GM12873 (cell line): ENCODE results near the gene UQCC2.

ENCODE experiments used
- CTCF ChIP-seq: IDR thresholded peaks from 2 replicates; pipeline ENCODE4 v1.5.1; 2012; ENCODE audit warnings: low read depth, mild to moderate bottlenecking, moderate library complexity, low read length, control low read depth; ENCODE audit not compliant: insufficient read depth; ENCODE audit errors: missing control alignments

UQCC2 gene

GRCh38 chr6:33755070-33755869 lies 43.8 kb upstream of the UQCC2 start:
- TF ChIP-seq CTCF, result no peak

DNA sequence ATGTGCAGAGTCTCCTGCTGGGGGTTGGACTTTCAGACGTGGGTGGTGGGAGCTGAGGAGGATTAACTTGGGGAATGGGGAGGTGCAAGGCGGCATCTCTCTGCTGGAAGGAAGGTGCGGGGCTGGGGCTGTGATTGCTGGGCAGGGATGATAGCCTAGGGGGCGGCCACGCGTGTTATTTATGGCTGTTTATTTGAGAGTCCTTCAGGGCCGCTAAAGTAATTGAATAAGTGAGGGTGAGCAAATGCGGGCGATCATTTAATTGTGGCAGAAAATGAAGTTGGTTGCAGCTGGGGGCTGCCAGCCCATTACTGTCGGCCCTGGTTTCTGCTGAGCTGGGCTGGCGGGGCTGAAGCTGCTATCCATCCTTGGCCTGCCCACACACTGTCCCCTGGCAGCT lies 42.7 kb upstream of the UQCC2 start:
- TF ChIP-seq CTCF, result no peak

DNA sequence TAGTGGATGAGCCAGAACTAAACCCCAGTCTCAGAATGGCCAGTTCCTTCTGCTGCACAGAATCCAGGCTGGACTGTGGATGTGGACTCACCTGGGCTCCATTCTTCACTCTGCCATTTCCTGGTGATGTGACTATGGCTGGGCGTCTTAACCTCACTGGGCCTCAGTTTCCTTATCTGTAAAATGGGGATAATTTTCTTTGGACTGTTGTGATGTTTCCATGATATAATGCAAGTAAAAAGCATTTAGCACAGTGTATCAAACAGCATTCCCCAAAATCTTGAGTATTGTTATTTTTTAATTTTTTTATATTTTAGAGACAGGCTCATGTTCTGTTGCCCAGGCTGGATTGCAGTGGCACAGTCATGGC lies 41.1 kb upstream of the UQCC2 start:
- TF ChIP-seq CTCF, result no peak

- TF ChIP-seq CTCF, result no peak
Observed at GRCh38 chr6:33751771-33752645, 40.5 kb upstream of the UQCC2 start.

DNA sequence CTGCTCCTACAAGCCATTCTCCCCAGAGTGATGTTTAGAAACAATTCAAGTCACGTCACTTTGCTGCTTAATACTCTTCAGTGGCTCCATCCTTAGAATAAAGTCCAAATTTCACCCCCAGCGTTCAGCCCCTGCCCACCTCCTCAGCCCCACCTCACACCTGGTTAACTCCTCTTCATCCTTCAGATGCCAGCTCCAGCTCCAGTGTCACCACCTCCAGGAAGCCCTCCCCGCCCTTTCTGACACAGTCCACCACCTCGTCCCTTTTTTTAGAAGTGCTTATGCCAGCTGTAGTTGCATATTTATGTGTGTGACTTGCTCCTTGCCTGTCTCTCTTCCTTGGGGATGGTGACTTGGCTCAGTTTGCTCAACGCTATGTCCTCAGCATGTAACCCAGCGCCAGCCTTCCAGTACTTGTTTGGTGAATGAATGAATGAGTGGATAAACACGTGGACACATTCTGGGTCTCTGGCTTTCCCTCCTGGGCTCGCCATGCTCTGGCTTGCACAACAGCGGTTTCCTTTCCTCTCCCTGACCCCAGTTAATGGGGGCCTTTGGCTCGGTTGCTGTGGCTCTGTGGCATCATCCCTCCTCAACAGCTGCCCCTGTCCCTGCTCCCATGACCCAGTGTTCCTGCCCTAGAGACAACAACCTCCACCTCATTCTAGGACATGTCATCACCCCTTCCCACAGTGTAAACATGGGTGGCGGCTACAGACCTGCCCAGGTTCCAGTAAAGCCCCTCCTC lies 38.9 kb upstream of the UQCC2 start:
- no peak for TF ChIP-seq CTCF

- TF ChIP-seq CTCF, result no peak
Observed at GRCh38 chr6:33749401-33749800, 37.9 kb upstream of the UQCC2 start.

DNA sequence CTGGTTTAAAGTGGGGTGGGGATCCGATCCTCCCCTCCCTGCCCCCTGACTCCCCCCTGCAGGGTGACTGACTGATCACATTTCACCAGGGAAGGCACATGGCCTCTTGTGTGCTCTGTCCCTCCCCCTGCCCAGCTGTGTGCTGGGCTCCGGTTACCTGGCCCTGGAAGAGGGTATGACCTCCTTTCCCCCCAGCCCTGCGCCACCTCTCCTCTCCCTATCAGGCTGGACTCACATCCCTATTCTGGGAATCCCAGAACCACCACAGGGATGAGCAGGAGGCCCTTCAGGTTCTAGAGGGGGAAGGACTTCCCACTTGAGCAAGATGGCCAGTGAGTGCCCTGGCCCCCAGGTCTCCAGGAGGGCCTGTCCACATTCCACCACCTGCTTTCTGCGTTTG lies 37.3 kb upstream of the UQCC2 start:
- no peak for TF ChIP-seq CTCF
